Gastroesophageal sphincter (tissue), 3 donors: ENCODE results near the gene COPA.

Source experiments
- CTCF ChIP-seq, 4 experiments: fragments of 200-600 bp in 2 of 4; fragments of 450-650 bp in 2 of 4; sonication (generic) in 1 of 4; IDR thresholded peaks; one replicate each; pipeline ENCODE4 v1.5.1; 2017 to 2019; ENCODE audit warnings: antibody characterized with exemption in 4 of 4, mild to moderate bottlenecking in 2 of 4, moderate library complexity in 2 of 4
- EP300 ChIP-seq: sonication (generic); formaldehyde crosslinking; IDR thresholded peaks from one replicate; pipeline ENCODE4 v1.6.1; 2017; ENCODE audit warnings: antibody characterized with exemption, mild to moderate bottlenecking

DNA sequence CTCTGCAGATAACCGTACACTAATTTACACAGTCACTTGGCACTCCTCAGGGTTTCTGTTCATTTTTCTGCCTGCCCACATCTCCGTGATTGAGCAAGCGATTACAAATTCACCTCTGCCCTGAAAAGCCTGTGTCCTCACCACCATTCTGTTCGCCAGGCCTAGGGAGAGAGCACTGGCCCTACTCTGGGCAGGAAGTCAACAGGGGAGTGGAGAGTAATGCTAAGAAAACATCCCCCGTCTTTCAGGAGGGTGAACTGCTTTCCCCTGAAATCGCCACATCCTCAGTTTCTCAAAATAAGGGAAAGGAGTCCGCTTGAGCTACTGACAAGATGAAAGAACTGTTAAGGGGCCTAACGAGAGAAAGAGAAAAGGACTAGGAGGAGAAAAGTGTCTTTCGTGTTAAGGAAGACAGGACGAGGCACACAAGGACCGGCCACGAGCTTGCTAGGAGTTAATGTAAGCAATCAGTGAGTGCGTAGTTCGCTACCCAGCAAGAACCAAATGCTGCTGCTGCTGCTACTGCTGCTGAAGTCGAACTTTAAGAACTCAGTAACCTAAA lies 58.7 kb downstream of the COPA start:
- no peak for TF ChIP-seq EP300
- no peak for TF ChIP-seq CTCF (IDR thresholded peaks at IDR 0.05)
